Measurements from ENCODE around the gene MAGEB2.
"Not testable (repeated sequence)": the region's sequence is repeated elsewhere in the genome, so short reads cannot be mapped to it uniquely, and the experiment has no call there.

The MAGEB2 gene

GRCh38 chrX:30215357-30215843 is at the start of gene MAGEB2:
MAGEB2 (plus strand) TSS chrX:30215563; CDS start chrX:30218581, 3,018 bp downstream.
- no peak for DNase-seq

- DNase-seq: no peak
These were observed 44.5 kb upstream of the MAGEB2 start for GRCh38 chrX:30170900-30171299.

- DNase-seq: no peak
These were observed 34.0 kb upstream of the MAGEB2 start for GRCh38 chrX:30181353-30181752.

GRCh38 chrX:30183554-30183953 is 31.8 kb upstream of the MAGEB2 start:
- no peak for DNase-seq

- no peak for DNase-seq
These were observed 24.9 kb upstream of the MAGEB2 start for GRCh38 chrX:30190426-30190825.

- not testable (repeated sequence) for DNase-seq
These were observed 21.5 kb upstream of the MAGEB2 start for GRCh38 chrX:30193910-30194309.

GRCh38 chrX:30196322-30196721 is 19.0 kb upstream of the MAGEB2 start:
- no peak for DNase-seq

- no peak for DNase-seq
These were observed 3.2 kb upstream of the MAGEB2 start for GRCh38 chrX:30212172-30212571.

- no peak for DNase-seq
These were observed 2.1 kb downstream of the MAGEB2 start for GRCh38 chrX:30217465-30217864.

GRCh38 chrX:30219372-30219771 is 4.0 kb downstream of the MAGEB2 start:
- no peak for DNase-seq

GRCh38 chrX:30220661-30221060 is 5.3 kb downstream of the MAGEB2 start:
- no peak for DNase-seq

GRCh38 chrX:30224536-30224935 is 9.2 kb downstream of the MAGEB2 start:
- DNase-seq: no peak

GRCh38 chrX:30228526-30228925 is 13.2 kb downstream of the MAGEB2 start:
- DNase-seq: no peak

- DNase-seq: no peak
These were observed 15.0 kb downstream of the MAGEB2 start, which contains the start of gene MAGEB3 for GRCh38 chrX:30230395-30230794. MAGEB3 (plus strand) TSS chrX:30230657; CDS start chrX:30235925, 5,268 bp downstream.

- no peak for DNase-seq
These were observed 26.5 kb downstream of the MAGEB2 start, which contains the start of gene MAGEB4 for GRCh38 chrX:30241724-30242415. MAGEB4 (plus strand) TSS chrX:30242000; CDS start chrX:30242136, 136 bp downstream.

- no peak for DNase-seq
These were observed 31.6 kb downstream of the MAGEB2 start, which contains the start of gene MAGEB1 for GRCh38 chrX:30246769-30247489. MAGEB1 (plus strand) TSS chrX:30247146; CDS start chrX:30250494, 3,348 bp downstream.

GRCh38 chrX:30248854-30249253 is 33.5 kb downstream of the MAGEB2 start:
- no peak for DNase-seq

- DNase-seq: no peak
These were observed 37.9 kb downstream of the MAGEB2 start for GRCh38 chrX:30253257-30253656.

GRCh38 chrX:30259927-30260326 is 44.6 kb downstream of the MAGEB2 start:
- no peak for DNase-seq

- no peak for DNase-seq
These were observed 45.6 kb downstream of the MAGEB2 start for GRCh38 chrX:30261012-30261411.

GRCh38 chrX:30262763-30263162 is 47.4 kb downstream of the MAGEB2 start:
- no peak for DNase-seq
